Stomach (tissue), 9 donors: ENCODE results near the gene IRS4. TPM values are rescaled to one million over a fixed set of nuclear protein-coding genes. Genes with fewer than 3 reads are reported as not detected.

ENCODE experiments used
- DNase-seq, 2 donors: peaks; one replicate each; pipeline versions ENCODE4 v3.0.0 to v3.0.0-alpha.2; 2013 to 2019
- H3K27ac ChIP-seq, 5 donors: fragments of 200-600 bp in 4 of 5; sonication (generic) in 4 of 5; one replicate each; pipeline ENCODE4 v1.5.1; 2013 to 2019; ENCODE audit warnings: mild to moderate bottlenecking in 1 of 5, moderate library complexity in 1 of 5
- H3K27me3 ChIP-seq, 3 donors: fragments of 200-600 bp; sonication (generic); one replicate each; pipeline ENCODE4 v1.5.1; 2017 to 2019; ENCODE audit warnings: mixed run types in 1 of 3
- H3K36me3 ChIP-seq, 4 donors: fragments of 200-600 bp; sonication (generic); 1 replicate in 3 of 4; 2 replicates in 1 of 4; pipeline ENCODE4 v1.5.1; 2016 to 2019
- H3K4me1 ChIP-seq, 4 donors: fragments of 200-600 bp; sonication (generic); one replicate each; pipeline ENCODE4 v1.5.1; 2016 to 2019
- H3K4me3 ChIP-seq, 4 donors: fragments of 200-600 bp; sonication (generic) in 3 of 4; one replicate each; pipeline ENCODE4 v1.5.1; 2016 to 2019; ENCODE audit warnings: mild to moderate bottlenecking in 1 of 4
- H3K9me3 ChIP-seq, 4 donors: fragments of 200-600 bp; sonication (generic); one replicate each; pipeline ENCODE4 v1.5.1; 2016 to 2019
- EP300 ChIP-seq: sonication (generic); formaldehyde crosslinking; IDR thresholded peaks from one replicate; pipeline ENCODE4 v1.6.1; 2017; ENCODE audit warnings: antibody characterized with exemption
- POLR2A ChIP-seq, 4 donors: fragments of 450-650 bp; IDR thresholded peaks; one replicate each; pipeline ENCODE4 v1.6.1; 2016; ENCODE audit warnings: antibody characterized with exemption in 4 of 4, control low read depth in 2 of 4, mild to moderate bottlenecking in 1 of 4, moderate library complexity in 1 of 4
- POLR2AphosphoS5 ChIP-seq, 3 donors: sonication (generic); formaldehyde crosslinking; IDR thresholded peaks; one replicate each; pipeline ENCODE4 v1.6.1; 2016; ENCODE audit warnings: antibody characterized with exemption in 3 of 3
- WGBS, 5 donors: extraction: QIAGEN DNeasy Blood & Tissue Kit in 3 of 5; methylation state at CpG; one replicate each; pipeline versions ENCODE4 v1.1.5 to v1.1.7; 2013 to 2018; 5-methylcytosine and 5-hydroxymethylcytosine counted together
- intact Hi-C: fragments of 100-400 bp; cut with DNase I; formaldehyde crosslinking; loops from one replicate; pipeline ENCODE4 v1.15.1; 2023; ENCODE audit warnings: low total_unique reads
- polyA plus RNA-seq, 3 donors: library from polyadenylated mRNA; stranded (reverse); fragments of 200-250 nt; gene quantifications; one replicate each; pipeline ENCODE4 v1.2.3, GENCODE V29; 2013
- total RNA-seq, 5 donors: library from RNA; depleted of rRNA; stranded (reverse); fragments of >200 nt; gene quantifications; one replicate each; pipeline versions ENCODE4 v1.1.0 to v1.2.3, GENCODE V29; 2014 to 2016
- TF ChIP-seq, protein P1 (sequence below), 7 experiments: fragments of 450-650 bp in 4 of 7; fragments of 200-600 bp in 3 of 7; sonication (generic) in 3 of 7; IDR thresholded peaks; one replicate each; pipeline ENCODE4 v1.5.1; 2016 to 2019; ENCODE audit warnings: antibody characterized with exemption in 7 of 7, control low read depth in 2 of 7, mild to moderate bottlenecking in 1 of 7
- donor health status: healthy with polysubstance abuse.
- donor health status: Bipolar disorder and iron deficiency.
- donor health status: healthy.

Gene IRS4
- total and polyA plus RNA-seq, 8 donors: 0.55 to 0.72 TPM; not detected in 6

DNA sequence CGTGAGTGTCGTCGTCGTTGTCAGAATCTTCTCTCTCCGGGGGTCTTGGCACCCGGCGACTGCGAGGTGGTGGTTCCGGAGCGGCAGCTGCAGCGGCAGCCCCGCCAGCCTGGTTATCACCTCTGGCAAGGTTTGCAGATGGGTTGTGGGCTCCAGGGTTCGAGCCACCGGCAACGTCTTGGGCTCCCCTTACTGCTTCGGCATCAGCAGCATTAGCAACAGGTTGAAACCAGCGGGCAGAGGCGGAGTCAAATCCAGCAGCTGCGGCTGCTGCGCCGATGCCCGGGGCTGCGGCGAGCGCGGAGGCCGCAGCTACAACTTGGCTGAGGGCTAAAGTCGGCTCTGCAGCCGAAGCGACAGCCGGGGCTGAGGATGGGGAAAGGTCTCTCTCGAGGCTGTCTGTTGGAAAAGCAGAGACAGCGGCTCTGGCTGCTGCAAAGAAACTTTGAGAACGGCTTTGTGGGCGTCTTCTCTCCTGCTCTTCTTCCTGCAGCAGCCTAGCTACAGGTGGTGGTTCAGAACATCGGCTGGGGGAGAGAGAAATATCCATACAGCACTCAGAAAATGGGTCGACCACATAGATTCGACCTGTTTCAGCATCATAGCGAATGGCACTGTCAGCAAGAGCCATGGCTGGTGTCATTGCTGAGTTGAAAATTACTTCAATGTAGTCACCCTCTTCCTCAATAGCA, 3.6 kb downstream of the IRS4 start:
- intact Hi-C loops: no loop called here
- WGBS, 5 donors: 4 to 34% (median 17%) methylated on average over 9 to 39 of the region's 39 CpGs
- H3K27ac ChIP-seq: no peak overlapping the region

DNA sequence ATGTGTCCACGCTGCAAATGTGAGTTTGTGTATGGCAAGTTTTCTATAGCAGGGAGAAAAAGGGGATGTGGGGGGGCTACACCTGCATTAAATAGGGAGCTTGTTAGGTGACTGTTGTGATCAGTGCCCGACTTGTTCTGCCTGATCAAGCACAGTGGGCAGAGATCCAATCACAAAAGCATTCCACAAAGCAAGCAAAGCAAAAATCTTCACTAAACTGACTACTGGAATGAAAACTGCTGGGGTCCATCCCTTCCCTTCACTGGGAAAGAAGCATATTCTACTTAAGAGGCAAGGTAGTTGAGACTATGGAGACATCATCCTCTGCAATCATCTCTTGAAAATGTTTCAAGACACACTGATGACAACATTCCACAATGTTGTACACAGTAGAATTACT, 5.2 kb downstream of the IRS4 start:
- Histone ChIP-seq H3K4me3 (no peak overlapping the region), H3K27ac (no peak overlapping the region), H3K27me3 (peaks cover 5 to 45% (median 39%) of the 10 kb centered on the region in 3 donors), H3K36me3 (no peaks in the 10 kb centered on the region), H3K9me3 (peaks cover 0 to 9% (median 0%) of the 10 kb centered on the region in 4 donors), H3K4me1 (peaks cover 0 to 22% (median 6%) of the 10 kb centered on the region in 4 donors)
- no peak for DNase-seq
- TF ChIP-seq, protein P1, sequence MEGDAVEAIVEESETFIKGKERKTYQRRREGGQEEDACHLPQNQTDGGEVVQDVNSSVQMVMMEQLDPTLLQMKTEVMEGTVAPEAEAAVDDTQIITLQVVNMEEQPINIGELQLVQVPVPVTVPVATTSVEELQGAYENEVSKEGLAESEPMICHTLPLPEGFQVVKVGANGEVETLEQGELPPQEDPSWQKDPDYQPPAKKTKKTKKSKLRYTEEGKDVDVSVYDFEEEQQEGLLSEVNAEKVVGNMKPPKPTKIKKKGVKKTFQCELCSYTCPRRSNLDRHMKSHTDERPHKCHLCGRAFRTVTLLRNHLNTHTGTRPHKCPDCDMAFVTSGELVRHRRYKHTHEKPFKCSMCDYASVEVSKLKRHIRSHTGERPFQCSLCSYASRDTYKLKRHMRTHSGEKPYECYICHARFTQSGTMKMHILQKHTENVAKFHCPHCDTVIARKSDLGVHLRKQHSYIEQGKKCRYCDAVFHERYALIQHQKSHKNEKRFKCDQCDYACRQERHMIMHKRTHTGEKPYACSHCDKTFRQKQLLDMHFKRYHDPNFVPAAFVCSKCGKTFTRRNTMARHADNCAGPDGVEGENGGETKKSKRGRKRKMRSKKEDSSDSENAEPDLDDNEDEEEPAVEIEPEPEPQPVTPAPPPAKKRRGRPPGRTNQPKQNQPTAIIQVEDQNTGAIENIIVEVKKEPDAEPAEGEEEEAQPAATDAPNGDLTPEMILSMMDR (IDR thresholded peaks at IDR 0.05): no peak
- TF ChIP-seq POLR2A (IDR thresholded peaks at IDR 0.05): no peak
- TF ChIP-seq EP300: no peak
- TF ChIP-seq POLR2AphosphoS5 (IDR thresholded peaks at IDR 0.05): no peak
- WGBS, 5 donors: 24 to 43% (median 36%) methylated on average over 2 of the region's 2 CpGs
- intact Hi-C loops: no loop called here

More for the DNA sequence above, 3.6 kb downstream of the IRS4 start:
- Histone ChIP-seq H3K36me3 (no peaks in the 10 kb centered on the region), H3K4me3 (peak overlapping the region in 3 of 4 donors; percentile 12 to 31 (median 16)), H3K4me1 (peaks cover 0 to 37% (median 19%) of the 10 kb centered on the region in 4 donors), H3K9me3 (peaks cover 0 to 12% (median 0%) of the 10 kb centered on the region in 4 donors), H3K27me3 (peaks cover 5 to 60% (median 55%) of the 10 kb centered on the region in 3 donors)
- TF ChIP-seq EP300 (no peak), POLR2AphosphoS5 (IDR thresholded peaks at IDR 0.05) (no peak), POLR2A (IDR thresholded peaks at IDR 0.05) (no peak)
- TF ChIP-seq, protein P1 (IDR thresholded peaks at IDR 0.05): no peak
- peak in 1 of 2 donors; percentile 50 for DNase-seq

DNA sequence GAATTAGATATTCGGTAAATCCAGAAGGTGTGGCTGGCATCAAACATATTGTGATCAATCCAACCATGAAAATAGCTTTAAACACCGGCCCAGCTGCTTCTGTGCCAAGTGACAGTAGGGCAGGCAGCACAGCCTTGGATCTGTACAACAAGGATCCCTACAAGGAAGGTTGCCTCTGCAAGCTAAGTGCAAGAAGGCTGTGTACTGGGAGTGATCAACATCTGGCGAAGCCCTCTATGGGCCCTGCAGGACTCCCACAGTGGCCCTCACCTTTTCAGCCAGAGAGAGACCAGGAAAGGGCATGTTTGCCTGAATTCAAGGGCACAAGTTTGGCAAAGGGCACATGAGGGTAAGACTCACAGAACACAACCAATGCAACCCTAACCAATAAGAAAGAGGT, 9.6 kb downstream of the IRS4 start:
- Histone ChIP-seq H3K36me3 (no peaks in the 10 kb centered on the region), H3K27ac (no peak overlapping the region), H3K4me1 (no peaks in the 10 kb centered on the region), H3K9me3 (no peaks in the 10 kb centered on the region), H3K27me3 (peaks cover 0 to 11% (median 0%) of the 10 kb centered on the region in 3 donors), H3K4me3 (no peak overlapping the region)
- intact Hi-C loops: no loop called here
- no peak for DNase-seq
- no peak for TF ChIP-seq POLR2AphosphoS5 (IDR thresholded peaks at IDR 0.05)
- no peak for TF ChIP-seq EP300
- TF ChIP-seq, protein P1 (IDR thresholded peaks at IDR 0.05): no peak
- no peak for TF ChIP-seq POLR2A (IDR thresholded peaks at IDR 0.05)
- WGBS, 5 donors: 71 to 95% (median 84%) methylated on average over 2 to 3 of the region's 3 CpGs

DNA sequence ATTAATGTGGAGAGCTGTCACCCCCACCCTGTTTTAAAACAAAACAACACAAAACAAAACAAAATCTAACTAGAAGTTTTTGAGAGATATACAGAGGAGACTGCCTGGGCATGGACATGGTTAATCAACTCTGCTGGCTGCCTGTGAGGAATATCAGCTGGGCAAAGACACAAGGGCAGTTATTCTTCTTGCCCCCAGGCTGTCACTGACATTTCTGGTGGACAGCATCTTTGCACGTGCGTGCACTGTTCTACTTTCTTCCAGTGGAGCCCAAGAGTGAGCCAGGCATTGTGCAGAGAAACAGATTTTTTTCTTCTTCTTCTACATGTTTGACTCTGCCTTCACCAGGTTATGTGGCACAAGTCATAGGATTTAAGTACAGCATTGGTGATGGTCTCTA, 13.8 kb downstream of the IRS4 start:
- no peak for DNase-seq
- TF ChIP-seq, protein P1 (IDR thresholded peaks at IDR 0.05): no peak
- TF ChIP-seq POLR2A (IDR thresholded peaks at IDR 0.05) (no peak), EP300 (no peak), POLR2AphosphoS5 (IDR thresholded peaks at IDR 0.05) (no peak)
- Histone ChIP-seq H3K27ac (no peak overlapping the region), H3K36me3 (no peaks in the 10 kb centered on the region), H3K9me3 (no peaks in the 10 kb centered on the region), H3K27me3 (peaks cover 0 to 2% (median 0%) of the 10 kb centered on the region in 3 donors), H3K4me1 (no peaks in the 10 kb centered on the region), H3K4me3 (no peak overlapping the region)
- intact Hi-C loops: no loop called here
- WGBS, 5 donors: 47 to 82% (median 69%) methylated on average over 2 of the region's 2 CpGs
